ENCODE results near the gene RHCG. TPM values are rescaled to one million over a fixed set of nuclear protein-coding genes. Genes with fewer than 3 reads are reported as not detected.

RHCG gene
- total RNA-seq (2014; rRNA removed; shearing (Covaris generic)): not detected in 2 replicates
- not detected in 2 replicates for total RNA-seq (2022)
- not detected for Bru-seq, nascent RNA
- BruChase-seq, experiment 1, labeled RNA remaining after a 6-hour chase: not detected
- BruChase-seq, experiment 2, labeled RNA remaining after a 2-hour chase: not detected
- long read RNA-seq: 0 reads

DNA sequence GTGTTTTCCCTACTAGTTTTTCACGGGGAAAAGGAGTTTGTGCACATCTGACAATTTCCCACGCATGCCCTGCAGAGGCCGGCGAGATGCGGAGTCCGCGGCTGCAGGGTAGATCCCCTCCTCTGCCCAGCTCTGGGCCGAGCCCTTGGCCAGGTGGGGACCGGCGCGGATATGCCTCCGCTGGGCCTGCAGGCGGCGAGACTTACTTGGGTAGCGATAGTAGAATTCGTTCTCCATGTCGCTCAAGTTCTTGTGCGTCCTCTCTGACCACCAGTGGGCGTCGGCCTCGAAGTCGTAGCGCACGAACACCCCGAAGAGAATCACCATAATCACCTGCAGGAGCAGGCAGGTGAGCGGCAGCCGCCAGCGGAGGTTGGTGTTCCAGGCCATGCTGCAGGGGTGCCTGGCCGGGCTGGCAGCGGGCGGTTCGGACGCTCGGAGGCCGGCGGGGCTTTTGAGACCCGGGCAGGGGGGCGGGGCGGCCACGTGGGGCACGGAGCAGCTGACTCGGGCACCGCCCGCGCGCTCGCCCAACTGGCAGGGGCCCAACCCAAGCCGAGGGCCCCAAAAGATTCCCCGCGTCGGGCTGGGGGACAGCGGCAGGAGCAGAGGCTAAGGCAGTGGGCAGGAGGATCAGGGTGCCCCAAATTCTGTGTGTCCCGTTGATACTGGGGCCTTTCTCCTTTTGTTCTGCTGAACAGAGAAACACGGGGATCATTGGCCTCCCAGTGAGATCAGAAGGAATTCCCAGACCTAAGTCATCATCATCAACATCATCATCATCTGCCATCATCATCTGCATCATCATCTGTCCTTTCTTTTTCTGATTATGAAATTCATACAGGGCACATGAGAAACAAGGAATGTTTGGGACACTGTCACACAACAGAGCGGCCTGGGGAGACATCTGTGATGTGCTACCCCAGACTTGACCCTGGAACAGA, at the start of gene RHCG:
Gene RHCG, minus strand, starts transcription at position 429 of the 944 bp plus-strand sequence. Its CDS starts 39 bp downstream, at position 390.
- ChIA-PET CTCF (ENCODE audit: unreplicated experiment) (no interaction called here), POLR2A (no interaction called here)
- Histone ChIP-seq H3K4me2 (ENCODE audit: low read length) (no peak within 1 kb of the TSS), H3K79me2 (ENCODE audit: insufficient read depth, low read depth, low read length) (no peaks in the 10 kb centered on the region), H4K20me1 (ENCODE audit: insufficient read depth, low read length) (no peaks in the 10 kb centered on the region), H3K4me3 (ENCODE audit: low read depth, low read length, poor library complexity, severe bottlenecking) (no peak within 1 kb of the TSS), H3K36me3 (ENCODE audit: insufficient read depth, low read length) (no peaks in the 10 kb centered on the region), H3K4me1 (ENCODE audit: insufficient read depth, low read length, poor library complexity, severe bottlenecking) (no peaks in the 10 kb centered on the region), H3K27ac (ENCODE audit: low read depth, low read length, poor library complexity, severe bottlenecking) (no peak within 1 kb of the TSS), H3K9me3 (ENCODE audit: low read length) (no peaks in the 10 kb centered on the region), H2AFZ (ENCODE audit: low read length) (no peak within 1 kb of the TSS), H3K9me2 (ENCODE audit: insufficient read depth, low read length) (no peaks in the 10 kb centered on the region)
- TF ChIP-seq, protein P1, sequence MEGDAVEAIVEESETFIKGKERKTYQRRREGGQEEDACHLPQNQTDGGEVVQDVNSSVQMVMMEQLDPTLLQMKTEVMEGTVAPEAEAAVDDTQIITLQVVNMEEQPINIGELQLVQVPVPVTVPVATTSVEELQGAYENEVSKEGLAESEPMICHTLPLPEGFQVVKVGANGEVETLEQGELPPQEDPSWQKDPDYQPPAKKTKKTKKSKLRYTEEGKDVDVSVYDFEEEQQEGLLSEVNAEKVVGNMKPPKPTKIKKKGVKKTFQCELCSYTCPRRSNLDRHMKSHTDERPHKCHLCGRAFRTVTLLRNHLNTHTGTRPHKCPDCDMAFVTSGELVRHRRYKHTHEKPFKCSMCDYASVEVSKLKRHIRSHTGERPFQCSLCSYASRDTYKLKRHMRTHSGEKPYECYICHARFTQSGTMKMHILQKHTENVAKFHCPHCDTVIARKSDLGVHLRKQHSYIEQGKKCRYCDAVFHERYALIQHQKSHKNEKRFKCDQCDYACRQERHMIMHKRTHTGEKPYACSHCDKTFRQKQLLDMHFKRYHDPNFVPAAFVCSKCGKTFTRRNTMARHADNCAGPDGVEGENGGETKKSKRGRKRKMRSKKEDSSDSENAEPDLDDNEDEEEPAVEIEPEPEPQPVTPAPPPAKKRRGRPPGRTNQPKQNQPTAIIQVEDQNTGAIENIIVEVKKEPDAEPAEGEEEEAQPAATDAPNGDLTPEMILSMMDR (conservative IDR thresholded peaks at IDR 0.05; ENCODE audit: low read length): no peak
- TF ChIP-seq EZH2phosphoT487 (IDR thresholded peaks at IDR 0.05; ENCODE audit: borderline replicate concordance, low read depth, low read length): no peak
- intact Hi-C loops (cut with micrococcal nuclease; ENCODE audit: unreplicated experiment): no loop called here
- DNase-seq (ENCODE audit: low spot score): no peak
- no TSS peak for BruUV-seq (replicated peaks)

DNA sequence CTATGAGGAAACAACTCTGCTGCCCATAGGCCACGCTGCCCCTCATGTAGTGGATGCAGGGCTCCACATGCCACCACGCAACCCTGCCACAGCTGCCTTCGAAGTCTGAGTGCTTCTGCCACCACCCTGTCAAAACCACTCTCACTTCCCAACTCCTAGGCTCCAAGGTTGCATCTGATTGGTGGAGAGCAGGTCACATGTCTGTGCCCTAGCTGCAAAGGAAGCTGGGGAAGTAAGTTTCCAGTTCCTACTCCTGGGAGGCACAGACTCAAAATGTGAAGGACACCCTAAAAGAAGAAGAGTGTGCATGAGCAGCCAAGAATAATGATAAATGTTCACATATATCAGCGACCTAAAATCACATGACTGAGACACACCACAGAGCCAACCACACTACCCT, 47.0 kb upstream of the RHCG start:
- no peak overlapping the region for H2AFZ ChIP-seq (ENCODE audit: low read length)
- no peaks in the 10 kb centered on the region for H3K9me2 ChIP-seq (ENCODE audit: insufficient read depth, low read length)
- TF ChIP-seq, protein P1 (conservative IDR thresholded peaks at IDR 0.05; ENCODE audit: low read length): no peak
- no peak for DNase-seq (ENCODE audit: low spot score)
- H3K36me3 ChIP-seq (ENCODE audit: insufficient read depth, low read length): no peaks in the 10 kb centered on the region
- BruUV-seq (replicated peaks): no TSS peak
- H3K4me3 ChIP-seq (ENCODE audit: low read depth, low read length, poor library complexity, severe bottlenecking): no peak overlapping the region
- no peak overlapping the region for H3K4me2 ChIP-seq (ENCODE audit: low read length)
- no peaks in the 10 kb centered on the region for H3K4me1 ChIP-seq (ENCODE audit: insufficient read depth, low read length, poor library complexity, severe bottlenecking)
- intact Hi-C loops (cut with micrococcal nuclease; ENCODE audit: unreplicated experiment): no loop called here
- no peaks in the 10 kb centered on the region for H3K9me3 ChIP-seq (ENCODE audit: low read length)
- no peak overlapping the region for H3K27ac ChIP-seq (ENCODE audit: low read depth, low read length, poor library complexity, severe bottlenecking)
- no peaks in the 10 kb centered on the region for H4K20me1 ChIP-seq (ENCODE audit: insufficient read depth, low read length)
- ChIA-PET CTCF (ENCODE audit: unreplicated experiment) (no interaction called here), POLR2A (interaction anchor here (1.2 kb wide), 1 partner anchor 44 kb away, joined by 5 read pairs; no protein-coding TSS in a partner anchor)
- no peaks in the 10 kb centered on the region for H3K79me2 ChIP-seq (ENCODE audit: insufficient read depth, low read depth, low read length)

DNA sequence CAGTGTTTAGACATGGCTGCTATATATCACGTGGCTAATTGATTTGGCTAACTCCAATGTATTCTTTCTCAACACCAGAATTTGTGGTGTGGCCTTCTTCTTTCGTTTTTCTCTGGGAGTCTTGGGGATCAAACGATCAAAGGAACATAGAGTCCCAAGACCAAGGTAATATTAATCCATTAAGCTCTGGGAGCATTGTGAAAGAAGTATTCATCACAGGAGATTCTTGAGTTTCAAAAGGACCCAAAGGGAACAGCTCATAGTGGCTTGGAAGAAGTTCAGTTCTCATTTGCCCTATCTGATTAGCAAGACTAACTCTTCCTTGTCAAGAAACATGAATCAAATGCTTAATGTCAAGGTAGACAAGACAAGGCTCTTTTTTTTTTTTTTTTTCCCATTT, 46.0 kb upstream of the RHCG start:
- no peak overlapping the region for H3K4me3 ChIP-seq (ENCODE audit: low read depth, low read length, poor library complexity, severe bottlenecking)
- H2AFZ ChIP-seq (ENCODE audit: low read length): no peak overlapping the region
- H4K20me1 ChIP-seq (ENCODE audit: insufficient read depth, low read length): no peaks in the 10 kb centered on the region
- TF ChIP-seq, protein P1 (conservative IDR thresholded peaks at IDR 0.05; ENCODE audit: low read length): no peak
- TF ChIP-seq EZH2phosphoT487 (IDR thresholded peaks at IDR 0.05; ENCODE audit: borderline replicate concordance, low read depth, low read length): no peak
- BruUV-seq (replicated peaks): no TSS peak
- H3K79me2 ChIP-seq (ENCODE audit: insufficient read depth, low read depth, low read length): no peaks in the 10 kb centered on the region
- ChIA-PET CTCF (ENCODE audit: unreplicated experiment) (no interaction called here), POLR2A (interaction anchor here (0.7 kb wide), 1 partner anchor 17 kb away, joined by 3 read pairs; no protein-coding TSS in a partner anchor)
- no peak for DNase-seq (ENCODE audit: low spot score)
- no peak overlapping the region for H3K4me2 ChIP-seq (ENCODE audit: low read length)
- no peak overlapping the region for H3K27ac ChIP-seq (ENCODE audit: low read depth, low read length, poor library complexity, severe bottlenecking)
- no peaks in the 10 kb centered on the region for H3K4me1 ChIP-seq (ENCODE audit: insufficient read depth, low read length, poor library complexity, severe bottlenecking)
- intact Hi-C loops (cut with micrococcal nuclease; ENCODE audit: unreplicated experiment): no loop called here
- H3K9me2 ChIP-seq (ENCODE audit: insufficient read depth, low read length): no peaks in the 10 kb centered on the region
- H3K9me3 ChIP-seq (ENCODE audit: low read length): peaks cover 9% of the 10 kb centered on the region; the same call in 1 of the 2 replicates
- no peaks in the 10 kb centered on the region for H3K36me3 ChIP-seq (ENCODE audit: insufficient read depth, low read length)

All from OCI-LY7 (cell line).